NCI-H748 (cell line): ENCODE measurements around the gene OSTN.
"Not testable (repeated sequence)": the region's sequence is repeated elsewhere in the genome, so short reads cannot be mapped to it uniquely, and the experiment has no call there.

ENCODE experiments used
- DNase-seq: peaks from one replicate; lab custom pipeline; 2025; ENCODE audit not compliant: unreplicated experiment; lab: John Stamatoyannopoulos, UW

The OSTN gene

GRCh38 chr3:191263365-191263764 is 64.3 kb downstream of the OSTN start:
- DNase-seq: no peak

DNA sequence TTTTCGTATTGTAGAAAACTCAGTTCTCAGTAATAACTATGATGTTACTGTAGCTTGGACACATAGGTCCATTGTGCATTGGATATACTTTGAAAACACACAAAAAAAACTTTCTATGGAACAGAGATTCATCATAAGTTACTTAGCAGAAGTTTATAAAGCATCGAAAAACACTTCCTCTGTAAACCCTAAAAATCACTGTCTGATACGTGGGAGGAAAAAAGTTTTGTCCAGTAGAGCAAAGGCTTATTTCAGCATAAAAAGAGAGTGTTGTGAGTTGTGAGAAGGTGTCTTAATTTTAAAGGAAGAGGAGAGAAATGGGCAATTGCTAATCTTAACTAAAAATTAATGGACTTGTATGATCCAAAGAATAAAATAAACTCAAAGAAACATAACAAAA is 64.8 kb downstream of the OSTN start:
- no peak for DNase-seq

DNA sequence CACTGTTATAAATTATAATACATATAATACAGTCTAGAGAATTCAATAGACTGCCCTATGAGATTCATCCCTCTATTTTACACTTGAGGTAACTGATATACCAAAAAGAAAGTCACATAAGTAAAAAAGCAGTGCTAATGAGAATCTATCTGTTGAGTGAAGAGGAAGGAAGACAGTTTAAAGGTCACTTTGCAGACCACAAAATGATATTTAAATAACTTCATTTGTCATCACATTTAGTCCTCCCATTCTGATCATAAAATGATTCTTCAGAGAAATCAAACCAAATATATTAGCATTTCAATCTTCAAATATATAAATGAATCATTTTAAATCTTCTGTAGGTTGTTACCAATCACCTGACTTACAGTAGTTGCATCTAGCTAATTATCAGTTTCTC is 69.7 kb downstream of the OSTN start:
- no peak for DNase-seq

DNA sequence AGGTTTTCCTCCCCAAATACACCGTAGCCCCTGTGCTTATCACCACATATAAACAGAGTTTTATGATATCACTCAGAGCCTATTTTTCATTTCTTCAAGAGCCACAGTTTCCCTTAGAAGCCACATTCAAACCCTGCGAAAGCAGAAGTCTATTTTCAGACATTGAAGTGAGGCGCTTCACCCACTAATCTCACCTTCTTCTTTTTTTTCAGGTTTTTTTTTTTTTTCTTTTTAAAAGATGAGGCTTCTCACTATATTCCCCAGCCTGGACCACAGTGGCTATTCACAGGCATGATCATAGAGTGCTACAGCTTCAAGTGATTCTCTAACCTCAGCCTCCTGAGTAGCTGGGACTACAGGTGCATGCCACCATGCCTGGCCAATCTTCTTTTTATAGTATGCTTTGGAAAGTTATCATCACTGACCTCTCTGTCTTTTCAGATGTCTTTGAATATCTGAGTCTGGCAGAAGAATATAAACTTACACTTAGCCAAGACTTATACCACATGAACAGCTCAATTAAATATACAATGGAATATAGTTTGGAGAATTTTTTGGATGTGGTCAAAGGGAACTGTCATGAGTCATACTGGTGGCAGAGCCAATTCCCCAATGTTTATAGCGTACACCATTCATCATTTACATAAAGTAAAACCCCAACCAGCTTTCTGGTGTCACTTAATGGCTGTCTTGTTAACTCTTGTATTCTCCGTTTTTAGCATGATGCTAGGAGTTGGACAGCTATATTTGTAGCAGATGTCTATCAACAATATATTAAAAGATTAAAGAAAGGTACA is 70.4 kb downstream of the OSTN start:
- DNase-seq: no peak

DNA sequence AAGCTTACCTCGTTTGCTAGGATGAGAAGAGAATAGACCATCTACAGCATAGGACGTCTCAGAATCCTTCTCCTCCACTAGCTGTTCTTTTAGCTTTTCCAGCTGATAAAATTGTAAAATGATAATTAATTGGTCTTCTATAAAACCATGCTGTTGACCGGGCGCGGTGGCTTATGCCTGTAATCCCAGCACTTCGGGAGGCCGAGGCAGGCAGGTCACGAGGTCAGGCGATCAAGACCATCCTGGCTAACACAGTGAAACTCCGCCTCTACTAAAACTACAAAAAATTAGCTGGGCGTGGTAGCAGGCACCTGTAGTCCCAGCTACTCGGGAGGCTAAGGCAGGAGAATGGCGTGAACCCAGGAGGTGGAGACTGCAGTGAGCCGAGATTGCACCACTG is 76.2 kb downstream of the OSTN start:
- not testable (repeated sequence) for DNase-seq

- DNase-seq: no peak
These were observed 76.7 kb downstream of the OSTN start for GRCh38 chr3:191275751-191276150.

DNA sequence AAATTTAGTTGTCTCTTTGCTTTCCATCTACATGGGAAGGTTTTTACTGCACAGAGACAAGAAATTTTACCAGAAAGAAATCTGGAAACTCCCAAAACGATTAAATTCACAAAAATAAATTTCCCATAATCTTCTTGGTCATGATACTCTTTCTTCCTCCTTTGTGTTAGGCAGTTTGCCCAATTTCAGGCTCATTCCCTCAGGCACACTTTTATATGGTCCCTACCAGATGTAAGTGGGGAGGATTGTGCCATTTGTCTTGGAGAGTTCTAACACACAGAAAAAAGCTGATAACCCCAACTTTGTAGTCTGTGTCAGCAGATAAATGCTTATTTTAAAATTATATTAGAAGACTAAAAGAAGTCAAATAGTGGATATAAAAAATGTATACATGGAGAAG is 81.1 kb downstream of the OSTN start:
- DNase-seq: no peak

DNA sequence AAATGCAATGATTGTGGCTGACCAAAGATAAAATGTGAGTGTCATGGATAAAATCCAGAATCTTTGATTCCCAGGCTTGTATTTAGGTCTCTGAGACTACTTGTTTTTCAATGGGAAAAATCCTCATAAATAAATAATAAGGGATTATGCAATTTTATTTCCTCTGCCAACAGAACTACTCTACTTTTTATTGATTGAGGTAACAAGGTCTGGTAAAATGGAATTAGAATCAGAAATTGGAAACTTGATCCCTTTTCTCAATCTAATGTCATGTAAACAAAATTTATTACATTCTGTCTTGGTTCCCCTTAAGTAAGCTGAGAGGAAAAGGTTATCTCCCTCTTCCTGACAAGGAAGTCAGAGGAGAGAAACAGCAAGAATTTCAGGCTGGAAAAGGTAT is 81.8 kb downstream of the OSTN start:
- DNase-seq: no peak

DNA sequence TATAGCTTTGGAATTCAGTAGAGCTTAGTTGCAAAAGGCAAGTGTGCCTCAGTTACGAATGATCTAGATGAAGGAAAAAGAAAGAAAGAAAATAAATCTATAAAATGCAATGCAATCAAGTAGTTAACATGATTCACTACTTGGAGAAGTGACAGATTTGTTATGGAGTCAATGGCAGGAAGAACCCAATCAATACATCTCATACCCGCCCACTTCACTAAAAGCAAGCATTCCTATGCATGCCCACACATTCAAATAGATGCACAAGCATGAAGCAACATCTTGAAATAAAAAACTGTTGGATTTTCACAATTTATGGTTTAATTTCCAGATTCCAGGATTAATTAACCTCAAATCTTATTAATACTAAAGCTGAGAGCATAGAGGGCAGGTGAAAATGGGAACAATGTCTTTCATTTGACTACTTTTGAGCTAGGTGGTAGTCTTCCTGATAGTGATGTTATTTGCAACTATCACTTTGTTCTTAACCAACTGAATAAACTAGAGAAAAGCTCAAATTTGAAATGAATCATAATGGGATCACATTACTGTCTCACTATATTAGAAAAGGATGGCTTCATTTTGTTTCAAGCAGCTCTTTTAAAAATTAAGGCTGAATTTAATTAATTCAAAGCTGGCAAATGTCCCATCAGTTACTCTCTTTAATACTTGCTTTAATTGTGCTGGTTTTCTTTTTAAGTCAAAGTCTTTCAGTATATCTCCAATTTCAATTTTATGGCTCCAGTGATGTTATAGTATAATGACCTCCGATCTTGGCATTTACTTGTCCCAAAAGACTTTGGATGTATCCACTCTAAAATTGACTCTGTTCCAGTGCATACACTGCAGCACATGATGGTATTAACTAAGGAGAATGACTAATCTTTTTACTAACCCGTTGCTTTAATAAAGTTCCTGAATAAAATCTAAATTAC is 83.5 kb downstream of the OSTN start:
- no peak for DNase-seq

DNA sequence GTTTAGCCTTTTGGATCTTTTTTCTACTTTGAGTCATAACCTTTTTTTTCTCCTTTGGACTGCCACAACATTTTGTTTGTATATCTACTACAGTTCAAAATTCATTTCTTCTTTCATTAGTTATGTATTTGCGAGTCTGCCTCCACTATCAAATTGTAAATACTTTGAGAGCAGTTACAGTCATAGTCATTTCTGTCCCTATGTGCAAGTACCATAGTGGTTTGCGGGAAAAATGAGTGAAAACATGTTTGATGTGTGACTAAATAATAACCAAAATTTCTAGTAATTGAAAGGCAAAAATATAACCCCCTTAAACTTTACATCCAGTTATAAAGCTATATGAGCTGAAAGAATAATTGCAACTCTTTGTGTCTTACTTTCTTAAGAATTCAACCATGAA is 84.4 kb downstream of the OSTN start:
- no peak for DNase-seq

- no peak for DNase-seq
These were observed 91.4 kb downstream of the OSTN start for GRCh38 chr3:191290311-191291025.

DNA sequence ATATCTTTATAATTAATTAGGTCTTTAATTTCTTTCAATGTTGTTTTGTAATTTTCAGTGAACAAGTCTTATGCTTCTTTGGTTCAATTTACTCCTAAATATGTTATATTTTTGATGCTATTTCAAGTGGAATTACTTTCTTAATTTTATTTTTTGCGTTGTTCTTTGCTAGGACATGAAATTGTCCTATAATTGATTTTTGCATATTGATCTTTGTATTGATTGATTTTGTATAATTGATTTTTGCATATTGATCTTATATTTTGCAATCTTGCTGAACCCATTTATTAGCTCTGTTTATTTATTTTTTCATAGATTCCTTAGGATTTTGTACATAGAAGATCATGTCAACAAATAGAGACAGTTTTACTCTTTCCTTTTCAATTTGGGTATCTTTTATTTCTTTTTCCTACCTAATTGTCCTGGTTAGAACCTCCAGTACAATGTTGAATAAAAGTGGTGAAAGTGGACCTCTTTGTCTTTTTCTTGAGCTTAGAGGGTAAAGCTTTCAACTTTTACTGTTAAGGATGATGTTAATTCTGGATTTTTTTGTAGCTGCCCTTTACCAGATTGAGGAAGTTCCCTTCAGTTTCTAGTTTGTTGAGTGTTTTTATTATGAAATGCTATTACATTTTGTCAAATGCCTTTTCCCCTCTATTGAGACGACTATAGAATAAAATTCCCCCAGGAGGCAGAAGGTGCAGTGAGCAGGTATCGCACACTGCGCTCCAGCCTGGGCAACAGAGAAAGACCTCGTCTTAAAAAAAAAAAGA is 93.4 kb downstream of the OSTN start:
- DNase-seq: no peak

GRCh38 chr3:191294291-191294690 is 95.2 kb downstream of the OSTN start:
- no peak for DNase-seq

DNA sequence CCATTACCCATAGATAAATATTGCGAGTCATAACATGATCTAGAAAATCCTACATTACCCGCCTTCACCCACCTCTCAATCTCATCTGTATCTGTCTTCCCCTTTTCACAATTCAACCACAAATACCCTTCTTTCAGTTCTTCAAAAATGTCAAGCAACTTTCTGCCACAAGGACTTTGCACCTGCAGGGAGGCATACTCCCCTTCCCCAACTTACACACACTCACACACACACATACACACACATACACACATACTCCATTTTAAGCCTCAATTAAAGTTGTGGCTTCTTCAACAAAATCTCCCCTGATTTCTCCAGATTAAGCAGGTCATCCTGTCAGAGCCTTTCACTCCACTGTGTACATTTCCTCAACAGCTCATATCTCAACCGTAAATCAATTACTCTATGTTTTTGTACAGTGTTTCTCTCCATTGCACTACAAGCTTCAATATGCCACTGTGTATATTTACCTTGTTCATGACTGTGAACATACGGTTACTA is 97.0 kb downstream of the OSTN start:
- DNase-seq: no peak

GRCh38 chr3:191298846-191299245 is 99.8 kb downstream of the OSTN start:
- DNase-seq: no peak

- no peak for DNase-seq
These were observed 101.4 kb downstream of the OSTN start for GRCh38 chr3:191300422-191300821.

GRCh38 chr3:191301017-191301416 is 102.0 kb downstream of the OSTN start:
- no peak for DNase-seq

DNA sequence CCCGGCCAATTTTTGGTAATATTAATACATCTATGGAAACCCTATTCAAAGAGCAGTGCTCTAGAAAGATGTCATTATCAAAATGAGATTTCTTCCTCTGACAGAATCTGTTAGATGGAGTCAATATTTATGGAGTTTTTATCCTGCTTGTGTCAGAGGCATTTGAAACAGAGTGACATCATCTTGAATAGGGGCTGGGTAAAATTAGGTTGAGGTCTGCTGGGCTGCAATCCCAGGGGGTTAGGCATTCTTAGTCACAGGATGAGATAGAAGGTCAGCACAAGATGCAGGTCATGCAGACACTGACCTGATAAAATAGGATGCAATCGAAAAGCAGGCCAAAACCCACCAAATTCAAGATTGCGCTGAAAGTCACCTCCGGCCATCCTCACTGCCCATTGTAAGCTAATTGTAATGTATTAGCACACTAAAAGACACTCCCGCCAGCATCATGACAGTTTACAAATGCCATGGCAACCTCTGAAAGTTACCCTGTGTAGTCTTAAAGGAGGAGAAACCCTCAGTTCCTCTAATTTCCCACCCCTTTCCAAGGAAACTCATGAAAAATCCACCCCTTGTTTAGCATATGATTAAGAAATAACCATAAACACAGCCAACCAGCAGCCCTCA is 102.9 kb downstream of the OSTN start:
- DNase-seq: no peak

DNA sequence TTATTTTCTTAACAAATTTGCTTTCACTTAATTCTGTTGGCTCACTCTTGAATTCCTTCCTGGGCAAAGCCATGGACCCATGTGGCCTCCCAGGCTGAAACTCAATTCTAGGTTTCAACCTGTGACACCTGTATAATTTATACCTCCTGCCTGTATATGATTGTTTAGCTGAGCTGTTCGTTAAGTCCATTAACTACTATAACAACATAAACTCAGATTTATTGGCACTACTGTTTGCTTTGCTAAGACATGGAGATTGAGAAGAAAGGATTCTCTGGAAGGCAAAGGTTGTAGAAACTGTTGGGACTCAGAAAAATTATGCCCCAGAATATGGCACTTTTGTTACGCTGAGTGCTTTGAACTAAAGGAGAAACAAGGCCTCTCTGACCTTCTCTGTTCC is 103.4 kb downstream of the OSTN start:
- no peak for DNase-seq

DNA sequence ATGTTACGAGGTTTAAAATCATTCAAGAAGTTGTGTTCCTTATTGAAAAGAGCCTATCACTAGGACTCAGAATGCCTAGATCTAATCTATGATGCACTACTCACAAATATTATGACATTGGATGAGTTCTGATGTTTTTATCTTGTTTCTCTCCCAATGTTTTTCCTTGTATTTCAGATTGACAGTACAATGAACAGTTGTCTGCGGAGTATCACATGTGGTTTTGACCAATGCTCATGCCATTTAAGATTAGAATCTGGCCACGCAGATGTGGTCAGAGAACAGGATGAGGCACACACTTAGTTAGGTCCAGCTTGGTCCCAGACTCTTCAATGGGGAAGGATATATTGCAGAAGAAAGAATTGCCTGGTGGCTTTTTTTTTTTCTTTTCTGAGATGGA is 104.6 kb downstream of the OSTN start:
- no peak for DNase-seq
